ENCODE data around the gene BTF3.
A peak's percentile ranks its signal among the peaks of the same experiment; 100 is the strongest.
"Not testable (repeated sequence)": the region's sequence is repeated elsewhere in the genome, so short reads cannot be mapped to it uniquely, and the experiment has no call there.

BTF3 gene

GRCh38 chr5:73497497-73498056 lies 665 bp upstream of the BTF3 start:
- peak overlapping the region; percentile 97 for H3K4me3 Mint-ChIP-seq
- H3K27ac Mint-ChIP-seq = peak overlapping the region; percentile 99
- H3K27me3 Mint-ChIP-seq = peaks cover 5% of the 10 kb centered on the region
- H3K36me3 Mint-ChIP-seq = peaks cover 29% of the 10 kb centered on the region
- H3K9me3 Mint-ChIP-seq = no peaks in the 10 kb centered on the region
- peaks cover 36% of the 10 kb centered on the region for H3K4me1 Mint-ChIP-seq

DNA sequence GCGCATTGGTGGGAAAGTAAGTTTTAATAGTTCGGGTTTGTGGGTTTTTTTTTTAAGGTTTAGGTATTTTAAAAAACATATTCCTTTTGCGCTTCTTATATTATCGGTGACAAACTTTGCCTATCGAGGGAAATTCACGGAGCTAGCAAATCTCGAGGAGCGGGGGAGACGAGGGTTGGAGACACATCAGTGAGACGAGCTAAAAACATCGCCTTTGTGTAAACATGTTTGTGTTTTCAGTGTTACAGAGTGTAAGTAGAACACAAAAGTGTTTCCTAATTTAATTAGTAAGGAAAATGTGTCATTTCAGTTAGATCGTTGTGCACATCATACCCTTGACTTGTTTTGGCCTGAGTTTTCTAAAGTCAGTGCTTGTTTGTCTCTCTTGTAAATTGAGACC lies 945 bp downstream of the BTF3 start:
- no peaks in the 10 kb centered on the region for H3K9me3 Mint-ChIP-seq
- peak overlapping the region; percentile 97 for H3K4me3 Mint-ChIP-seq
- H3K27me3 Mint-ChIP-seq = peaks cover 1% of the 10 kb centered on the region
- peaks cover 29% of the 10 kb centered on the region for H3K36me3 Mint-ChIP-seq
- peaks cover 38% of the 10 kb centered on the region for H3K4me1 Mint-ChIP-seq
- H3K27ac Mint-ChIP-seq = peak overlapping the region; percentile 99

DNA sequence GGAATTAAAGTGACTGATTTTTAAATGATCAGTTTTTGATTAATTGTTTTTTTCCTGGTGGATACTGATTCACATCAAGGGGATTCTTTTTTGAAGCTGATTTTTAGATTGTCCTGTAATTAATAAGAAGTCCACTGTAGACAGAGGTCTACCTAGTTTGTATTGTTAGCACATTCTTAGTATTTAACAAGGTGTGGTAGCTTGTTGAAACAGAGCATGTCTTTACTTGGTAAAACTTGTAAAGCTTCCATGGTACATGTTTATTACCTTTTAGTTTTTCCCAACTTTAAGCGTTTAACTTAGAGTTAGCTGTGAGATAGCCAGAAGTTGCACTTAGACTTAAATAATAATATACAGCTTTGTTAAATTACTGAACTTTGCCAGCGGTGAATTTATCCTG lies 1.5 kb downstream of the BTF3 start:
- Mint-ChIP-seq H3K27ac (peak overlapping the region; percentile 99), H3K4me1 (peaks cover 38% of the 10 kb centered on the region), H3K36me3 (peaks cover 33% of the 10 kb centered on the region), H3K4me3 (peak overlapping the region; percentile 97), H3K9me3 (no peaks in the 10 kb centered on the region), H3K27me3 (no peaks in the 10 kb centered on the region)

GRCh38 chr5:73501406-73501805 lies 3.2 kb downstream of the BTF3 start:
- H3K4me1 Mint-ChIP-seq = peaks cover 38% of the 10 kb centered on the region
- H3K27me3 Mint-ChIP-seq = no peaks in the 10 kb centered on the region
- peak overlapping the region; percentile 97 for H3K4me3 Mint-ChIP-seq
- H3K9me3 Mint-ChIP-seq = no peaks in the 10 kb centered on the region
- peaks cover 38% of the 10 kb centered on the region for H3K36me3 Mint-ChIP-seq
- peak overlapping the region; percentile 70 for H3K27ac Mint-ChIP-seq

GRCh38 chr5:73506459-73506955 lies 8.3 kb downstream of the BTF3 start:
- H3K36me3 Mint-ChIP-seq = peaks cover 19% of the 10 kb centered on the region
- H3K27ac Mint-ChIP-seq = no peak overlapping the region
- peaks cover 9% of the 10 kb centered on the region for H3K4me1 Mint-ChIP-seq
- no peaks in the 10 kb centered on the region for H3K27me3 Mint-ChIP-seq
- H3K4me3 Mint-ChIP-seq = no peak overlapping the region
- H3K9me3 Mint-ChIP-seq = no peaks in the 10 kb centered on the region

GRCh38 chr5:73507062-73507461 lies 8.8 kb downstream of the BTF3 start:
- H3K27me3 Mint-ChIP-seq = no peaks in the 10 kb centered on the region
- H3K36me3 Mint-ChIP-seq = peaks cover 18% of the 10 kb centered on the region
- no peak overlapping the region for H3K4me3 Mint-ChIP-seq
- no peak overlapping the region for H3K27ac Mint-ChIP-seq
- H3K9me3 Mint-ChIP-seq = no peaks in the 10 kb centered on the region
- peaks cover 7% of the 10 kb centered on the region for H3K4me1 Mint-ChIP-seq

- not testable (repeated sequence) for H3K9me3 Mint-ChIP-seq
- H3K36me3 Mint-ChIP-seq = peaks cover 14% of the 10 kb centered on the region
These were observed 10.3 kb downstream of the BTF3 start for GRCh38 chr5:73508521-73508920.

DNA sequence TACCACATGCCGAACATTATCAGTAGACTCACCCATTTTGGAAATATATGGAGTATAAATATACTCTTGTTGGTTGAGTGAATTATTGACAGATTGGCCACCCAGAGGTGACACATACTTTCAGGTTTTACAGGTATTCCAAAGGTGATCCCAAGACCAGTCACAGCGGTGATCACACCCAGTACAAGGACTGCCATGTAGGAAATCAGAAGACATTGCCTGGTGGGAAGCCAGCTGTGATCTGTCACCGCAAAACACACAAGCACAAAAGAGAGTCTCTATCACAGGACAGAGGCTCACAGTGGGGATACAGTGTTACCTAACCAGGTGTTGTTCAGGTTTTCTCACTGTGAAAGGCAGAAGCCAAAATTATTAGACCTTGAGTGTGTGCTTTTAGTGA lies 15.8 kb downstream of the BTF3 start:
- H3K36me3 Mint-ChIP-seq = peaks cover 3% of the 10 kb centered on the region
- no peaks in the 10 kb centered on the region for H3K4me1 Mint-ChIP-seq
- H3K9me3 Mint-ChIP-seq = no peaks in the 10 kb centered on the region
- H3K4me3 Mint-ChIP-seq = no peak overlapping the region
- H3K27me3 Mint-ChIP-seq = no peaks in the 10 kb centered on the region
- H3K27ac Mint-ChIP-seq = no peak overlapping the region

More at GRCh38 chr5:73508521-73508920, 10.3 kb downstream of the BTF3 start:
- H3K27ac Mint-ChIP-seq, H3K4me3 Mint-ChIP-seq, H3K4me1 Mint-ChIP-seq, H3K27me3 Mint-ChIP-seq: not testable (repeated sequence)

- Mint-ChIP-seq H3K27ac (no peak overlapping the region), H3K36me3 (peaks cover 3% of the 10 kb centered on the region), H3K9me3 (no peaks in the 10 kb centered on the region), H3K4me1 (peaks cover 3% of the 10 kb centered on the region), H3K4me3 (no peak overlapping the region), H3K27me3 (no peaks in the 10 kb centered on the region)
These were observed 16.2 kb downstream of the BTF3 start for GRCh38 chr5:73514418-73514817.

DNA sequence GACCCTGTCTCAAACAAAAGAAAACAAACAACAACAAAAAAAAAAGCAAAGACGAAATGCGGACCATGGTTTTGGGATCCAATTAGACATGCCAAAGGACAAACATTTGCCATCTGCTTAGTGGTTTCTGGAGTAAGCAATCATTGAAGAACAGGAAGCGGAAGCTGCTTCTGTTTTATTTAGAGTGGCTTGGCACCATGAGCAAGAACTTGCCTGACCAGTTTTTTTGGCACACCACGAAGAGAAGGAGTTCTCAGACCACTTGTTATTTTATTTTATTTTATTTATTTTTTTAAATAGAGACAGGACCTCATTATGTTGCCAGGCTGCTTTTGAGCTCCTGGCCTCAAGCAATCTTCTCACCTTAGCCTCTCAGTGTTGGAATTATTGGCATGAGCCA lies 17.0 kb downstream of the BTF3 start:
- no peaks in the 10 kb centered on the region for H3K9me3 Mint-ChIP-seq
- no peaks in the 10 kb centered on the region for H3K36me3 Mint-ChIP-seq
- no peaks in the 10 kb centered on the region for H3K27me3 Mint-ChIP-seq
- no peak overlapping the region for H3K4me3 Mint-ChIP-seq
- no peak overlapping the region for H3K27ac Mint-ChIP-seq
- H3K4me1 Mint-ChIP-seq = peaks cover 9% of the 10 kb centered on the region

DNA sequence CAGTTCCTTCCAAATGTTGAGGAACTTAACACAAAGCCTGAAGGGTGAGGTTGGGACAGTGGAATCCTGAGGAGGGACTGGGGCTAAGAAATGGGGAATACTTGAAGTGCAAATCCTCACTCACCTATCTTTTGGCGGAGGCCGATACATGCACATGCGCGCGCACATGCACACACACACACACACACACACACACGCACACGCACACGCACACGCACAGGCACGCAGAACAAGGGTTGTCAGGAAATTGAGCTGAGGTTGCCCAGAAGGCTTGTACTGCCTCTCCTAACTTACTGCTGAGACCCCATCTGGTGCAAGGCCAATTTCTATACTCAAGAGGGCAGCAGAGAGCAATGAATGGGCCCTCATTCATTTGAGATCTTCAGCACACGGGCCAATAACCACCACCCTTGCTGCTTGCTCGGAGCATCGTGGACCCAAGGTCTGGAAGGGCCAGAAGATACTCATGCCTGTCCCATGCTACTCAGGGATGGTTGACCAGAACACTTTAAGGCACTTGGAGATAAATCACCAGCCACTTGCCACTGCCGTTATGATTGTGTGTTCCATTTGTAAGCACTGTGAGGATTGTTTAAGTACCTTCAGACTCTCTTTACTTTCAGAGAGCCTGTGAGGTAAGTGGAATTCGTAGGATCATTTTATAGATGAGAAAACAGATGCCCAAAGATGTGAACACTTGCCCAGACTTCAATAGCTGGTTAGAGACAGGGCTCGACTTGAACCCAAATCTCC lies 21.5 kb downstream of the BTF3 start:
- H3K36me3 Mint-ChIP-seq = no peaks in the 10 kb centered on the region
- peaks cover 9% of the 10 kb centered on the region for H3K4me1 Mint-ChIP-seq
- no peaks in the 10 kb centered on the region for H3K9me3 Mint-ChIP-seq
- H3K27ac Mint-ChIP-seq = no peak overlapping the region
- no peaks in the 10 kb centered on the region for H3K27me3 Mint-ChIP-seq
- H3K4me3 Mint-ChIP-seq = no peak overlapping the region

- Mint-ChIP-seq H3K27ac (no peak overlapping the region), H3K36me3 (no peaks in the 10 kb centered on the region), H3K27me3 (peaks cover 1% of the 10 kb centered on the region), H3K4me3 (no peak overlapping the region), H3K9me3 (no peaks in the 10 kb centered on the region), H3K4me1 (peaks cover 9% of the 10 kb centered on the region)
These were observed 24.7 kb downstream of the BTF3 start for GRCh38 chr5:73522989-73523388.

DNA sequence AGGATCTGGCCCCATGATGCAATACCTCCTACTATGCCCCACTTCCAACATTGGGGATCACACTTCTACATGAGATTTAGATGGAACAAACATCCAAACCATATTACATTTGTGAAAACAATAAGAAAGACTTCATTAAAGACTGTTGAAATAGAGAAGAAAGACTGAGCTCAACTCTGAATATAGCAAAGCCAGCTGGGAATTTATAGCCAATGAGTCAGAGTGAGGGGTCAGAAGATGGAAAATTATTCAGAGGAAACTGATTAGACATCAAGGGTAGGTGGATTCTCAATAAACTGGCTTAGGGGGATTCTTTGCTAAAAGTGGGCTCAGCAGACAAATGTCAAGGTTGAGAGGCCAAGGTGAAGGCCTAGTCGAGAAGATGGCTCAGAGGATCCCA lies 25.6 kb downstream of the BTF3 start:
- H3K27me3 Mint-ChIP-seq = peaks cover 1% of the 10 kb centered on the region
- H3K9me3 Mint-ChIP-seq = no peaks in the 10 kb centered on the region
- no peak overlapping the region for H3K4me3 Mint-ChIP-seq
- no peaks in the 10 kb centered on the region for H3K36me3 Mint-ChIP-seq
- no peak overlapping the region for H3K27ac Mint-ChIP-seq
- peaks cover 9% of the 10 kb centered on the region for H3K4me1 Mint-ChIP-seq

- Mint-ChIP-seq H3K27me3 (peaks cover 2% of the 10 kb centered on the region), H3K4me1 (no peaks in the 10 kb centered on the region), H3K9me3 (no peaks in the 10 kb centered on the region), H3K27ac (no peak overlapping the region), H3K4me3 (no peak overlapping the region), H3K36me3 (no peaks in the 10 kb centered on the region)
These were observed 27.5 kb downstream of the BTF3 start for GRCh38 chr5:73525606-73526203.

DNA sequence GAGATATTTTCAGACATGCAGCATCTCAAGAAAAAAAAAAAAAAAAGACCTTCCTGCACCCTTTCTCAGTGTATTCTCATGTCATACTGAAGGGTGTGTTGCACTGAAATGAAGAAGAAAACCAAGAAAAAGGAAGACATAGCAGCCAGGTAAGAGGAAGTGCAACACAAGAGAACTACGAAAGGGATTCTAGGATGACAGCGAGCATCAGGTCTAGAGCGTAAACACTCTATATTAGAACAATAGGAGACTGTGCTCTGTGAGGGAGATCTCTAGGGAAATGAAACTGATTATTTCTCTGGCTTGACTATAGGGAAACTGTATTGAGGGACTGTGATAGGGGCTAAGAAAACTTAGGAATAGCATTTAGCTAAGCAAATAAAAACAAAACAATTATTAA lies 30.0 kb downstream of the BTF3 start:
- Mint-ChIP-seq H3K4me3 (no peak overlapping the region), H3K27me3 (peaks cover 6% of the 10 kb centered on the region), H3K4me1 (no peaks in the 10 kb centered on the region)

GRCh38 chr5:73529081-73529480 lies 30.8 kb downstream of the BTF3 start:
- Mint-ChIP-seq H3K4me3 (no peak overlapping the region), H3K27ac (no peak overlapping the region), H3K9me3 (no peaks in the 10 kb centered on the region), H3K27me3 (peaks cover 6% of the 10 kb centered on the region), H3K36me3 (no peaks in the 10 kb centered on the region), H3K4me1 (no peaks in the 10 kb centered on the region)

More for the DNA sequence above, 30.0 kb downstream of the BTF3 start:
- H3K27ac Mint-ChIP-seq = no peak overlapping the region
- no peaks in the 10 kb centered on the region for H3K36me3 Mint-ChIP-seq
- H3K9me3 Mint-ChIP-seq = no peaks in the 10 kb centered on the region

Data from activated naive CD4-positive, alpha-beta T cell treated with anti-CD3 and anti-CD28 coated beads, Interleukin-2, amount 50 U/mL, for 24 hours (primary cell).